DMS79 (cell line): Measurements from ENCODE around the gene NR2F1-AS1.
"Not testable (repeated sequence)": the region's sequence is repeated elsewhere in the genome, so short reads cannot be mapped to it uniquely, and the experiment has no call there.

ENCODE experiments used
- DNase-seq: peaks from one replicate; lab custom pipeline; 2025; lab: John Stamatoyannopoulos, UW

The NR2F1-AS1 gene

GRCh38 chr5:93517828-93518227 is 63.2 kb downstream of the NR2F1-AS1 start:
- no peak for DNase-seq

GRCh38 chr5:93513298-93513697 is 67.7 kb downstream of the NR2F1-AS1 start:
- DNase-seq, result no peak

- no peak for DNase-seq
Observed at GRCh38 chr5:93512799-93513198, 68.2 kb downstream of the NR2F1-AS1 start.

- DNase-seq, result no peak
Observed at GRCh38 chr5:93511445-93511844, 69.6 kb downstream of the NR2F1-AS1 start.

GRCh38 chr5:93510626-93511380 is 70.2 kb downstream of the NR2F1-AS1 start:
- DNase-seq, result no peak

DNA sequence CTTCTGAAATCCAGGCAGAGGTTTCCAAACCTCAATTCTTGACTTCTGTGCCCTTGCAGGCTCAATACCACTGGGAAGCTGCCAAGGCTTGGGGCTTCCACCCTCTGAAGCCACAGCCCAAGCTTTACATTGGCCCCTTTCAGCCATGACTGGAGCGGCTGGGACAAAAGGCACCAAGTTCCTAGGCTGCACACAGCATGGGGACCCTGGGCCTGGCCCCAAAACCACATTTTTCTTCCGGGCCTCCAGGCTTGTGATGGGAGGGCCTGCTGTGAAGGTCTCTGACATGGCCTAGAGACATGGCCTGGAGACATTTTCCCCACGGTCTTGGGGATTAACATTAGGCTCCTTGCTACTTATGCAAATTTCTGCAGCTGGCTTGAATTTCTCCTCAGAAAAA is 75.5 kb downstream of the NR2F1-AS1 start:
- not testable (repeated sequence) for DNase-seq

DNA sequence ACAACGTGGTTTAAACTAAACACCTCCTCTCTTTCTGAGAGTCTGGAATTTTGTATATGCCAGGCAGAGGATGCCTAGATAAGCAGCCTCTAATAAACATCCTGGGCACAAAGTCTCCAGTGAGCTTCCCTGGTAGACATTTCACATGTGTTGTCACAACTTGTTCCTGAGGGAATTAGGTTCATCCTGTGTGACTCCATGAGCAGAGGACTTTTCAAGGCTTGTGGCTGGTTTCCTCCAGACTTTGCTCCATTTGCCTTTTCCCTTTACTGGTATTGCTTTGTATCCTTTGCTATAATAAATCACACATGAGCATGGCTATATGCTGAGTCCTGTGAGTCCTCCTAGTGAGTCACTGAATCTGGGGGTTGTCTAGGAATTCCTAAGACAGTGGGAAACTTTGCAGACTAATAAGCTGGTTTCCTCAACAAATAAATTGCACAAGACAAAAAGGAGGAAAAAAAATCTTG is 77.4 kb downstream of the NR2F1-AS1 start:
- DNase-seq, result no peak

DNA sequence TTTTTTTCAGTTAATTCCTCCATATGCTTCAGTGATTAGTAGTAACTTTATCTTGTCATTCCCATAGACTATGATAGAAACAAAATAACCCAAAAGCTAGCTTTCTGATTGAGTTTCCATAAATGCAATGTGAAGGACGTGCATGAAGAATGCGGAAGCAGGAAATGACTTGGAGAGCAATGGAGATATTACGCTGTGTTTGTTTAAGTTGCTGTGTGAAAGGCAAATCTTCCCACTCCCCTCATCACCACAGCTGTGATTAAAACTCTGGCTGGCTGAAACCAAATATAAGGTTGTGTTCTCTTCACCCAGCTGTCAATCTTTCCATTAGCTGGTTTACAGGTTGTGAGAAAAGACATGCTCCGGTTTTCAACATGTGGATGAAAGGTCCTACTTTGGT is 83.9 kb downstream of the NR2F1-AS1 start:
- DNase-seq, result no peak

DNA sequence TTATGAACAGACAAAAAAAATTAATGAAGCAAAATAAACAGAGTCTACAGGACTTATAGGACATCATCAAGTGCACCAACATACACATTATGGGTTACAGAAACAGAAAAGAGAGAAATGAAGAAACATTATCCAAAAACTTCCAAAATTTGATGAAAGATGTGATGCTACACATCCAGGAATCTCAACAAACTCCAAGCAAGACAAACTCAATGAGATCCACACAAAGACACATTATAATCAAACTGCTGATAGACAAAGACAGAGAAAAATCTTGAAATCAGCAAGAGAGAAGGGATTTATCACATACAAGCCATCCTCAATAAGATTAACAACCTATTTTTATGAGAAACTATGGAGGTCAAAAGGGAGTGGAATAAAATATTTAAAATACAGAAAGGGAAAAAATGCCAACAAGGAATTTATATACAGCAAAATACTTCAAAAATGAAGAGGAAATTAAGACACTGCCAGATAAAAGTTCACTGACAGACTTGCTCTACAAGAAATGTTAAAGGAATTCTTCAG is 101.0 kb downstream of the NR2F1-AS1 start:
- no peak for DNase-seq

DNA sequence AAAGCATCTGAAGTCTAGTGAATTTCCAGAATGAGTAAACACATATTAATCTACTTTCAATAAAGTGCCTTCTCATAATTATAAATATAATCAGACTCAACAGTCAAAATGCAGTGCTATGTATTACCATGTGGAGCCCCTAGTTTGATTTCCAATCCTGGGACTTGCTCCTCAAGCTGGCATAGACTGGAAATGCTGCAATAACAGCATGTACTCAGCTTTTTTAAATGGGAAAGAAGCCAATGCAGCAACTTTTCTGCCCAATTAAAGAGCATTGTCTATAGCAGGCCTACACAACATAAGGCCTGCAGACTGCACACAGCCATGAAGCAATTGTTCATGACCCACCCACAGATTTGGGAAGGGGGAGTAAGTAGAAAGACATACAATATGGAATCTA is 103.2 kb downstream of the NR2F1-AS1 start:
- no peak for DNase-seq

GRCh38 chr5:93476251-93476742 is 104.7 kb downstream of the NR2F1-AS1 start:
- DNase-seq, result no peak

- no peak for DNase-seq
Observed at GRCh38 chr5:93462916-93463315, 118.1 kb downstream of the NR2F1-AS1 start.

- DNase-seq, result no peak
Observed at GRCh38 chr5:93461756-93462155, 119.3 kb downstream of the NR2F1-AS1 start.

DNA sequence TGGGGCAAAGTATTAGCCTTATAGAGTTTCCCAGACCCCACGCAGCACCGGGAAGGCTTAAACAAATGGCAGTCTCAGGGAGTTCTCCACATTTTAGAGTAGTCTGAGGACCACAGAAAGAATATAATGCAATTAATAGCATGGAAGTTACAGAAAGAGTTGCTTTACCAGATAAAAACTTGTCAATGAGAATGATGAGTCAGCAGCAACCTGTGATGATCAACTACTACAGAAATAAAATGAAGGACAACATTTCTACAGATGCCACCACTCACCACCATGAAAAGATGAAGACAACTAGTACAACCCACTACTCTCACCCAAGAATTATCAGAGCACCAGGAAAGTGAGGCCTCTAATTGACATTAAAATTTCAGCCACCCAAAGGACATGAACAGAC is 120.7 kb downstream of the NR2F1-AS1 start:
- DNase-seq, result no peak

DNA sequence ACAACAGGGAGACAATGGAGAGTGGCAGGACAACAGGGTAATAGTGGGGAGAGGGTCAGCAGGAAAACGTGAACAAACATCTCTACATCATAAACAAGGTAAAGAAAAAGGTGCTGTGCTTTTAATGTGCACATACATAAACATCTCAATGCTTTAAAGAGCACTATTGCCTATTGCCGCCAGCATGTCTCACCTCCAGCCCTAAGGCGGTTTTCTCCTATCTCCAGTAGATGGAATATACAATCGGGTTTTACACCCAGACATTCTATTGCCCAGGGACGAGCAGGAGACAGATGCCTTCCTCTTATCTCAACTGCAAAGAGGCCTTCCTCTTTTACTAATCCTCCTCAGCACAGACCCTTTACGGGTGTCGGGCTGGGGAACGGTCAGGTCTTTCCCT is 124.2 kb downstream of the NR2F1-AS1 start:
- DNase-seq, result not testable (repeated sequence)

- no peak for DNase-seq
Observed at GRCh38 chr5:93454896-93455295, 126.1 kb downstream of the NR2F1-AS1 start.

- no peak for DNase-seq
Observed at GRCh38 chr5:93452255-93452654, 128.8 kb downstream of the NR2F1-AS1 start.

DNA sequence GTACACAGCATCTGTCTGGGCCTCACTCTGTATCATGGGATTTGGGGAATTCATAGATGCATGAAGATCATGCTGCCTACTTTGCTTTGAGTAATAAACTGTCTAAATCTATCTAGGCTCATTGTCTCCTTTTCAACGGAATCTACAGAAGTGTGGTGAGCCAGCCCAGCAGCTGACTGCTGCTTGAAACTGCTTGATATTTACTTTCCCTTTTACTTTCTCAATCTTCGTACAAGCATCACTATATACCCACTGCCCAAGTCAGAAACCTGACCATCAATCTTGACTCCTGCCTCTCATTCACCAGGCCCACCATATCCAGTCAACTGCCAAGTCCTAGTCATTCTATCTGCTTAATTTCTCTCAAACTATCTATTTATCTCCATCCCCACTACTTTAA is 142.9 kb downstream of the NR2F1-AS1 start:
- no peak for DNase-seq

- DNase-seq, result no peak
Observed at GRCh38 chr5:93436083-93436482, 144.9 kb downstream of the NR2F1-AS1 start.

DNA sequence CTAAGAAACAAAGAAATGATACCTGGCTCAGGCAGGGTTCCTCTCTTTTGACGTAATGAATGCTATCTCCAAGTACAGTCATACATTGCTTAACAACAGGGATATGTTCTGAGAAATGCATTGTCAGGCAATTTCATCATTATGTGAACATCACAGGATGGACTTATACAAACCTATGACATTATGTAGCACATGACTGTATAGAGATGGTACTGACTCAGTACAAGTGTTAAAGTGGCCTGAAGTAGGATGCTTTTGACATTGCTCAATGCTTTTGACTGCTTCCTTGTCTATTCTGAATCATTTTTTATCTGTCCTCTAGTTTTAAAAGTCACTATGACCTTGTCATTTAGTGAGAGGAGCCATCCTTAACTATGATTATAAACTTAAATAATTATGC is 147.6 kb downstream of the NR2F1-AS1 start:
- no peak for DNase-seq

GRCh38 chr5:93431250-93431649 is 149.8 kb downstream of the NR2F1-AS1 start:
- no peak for DNase-seq

DNA sequence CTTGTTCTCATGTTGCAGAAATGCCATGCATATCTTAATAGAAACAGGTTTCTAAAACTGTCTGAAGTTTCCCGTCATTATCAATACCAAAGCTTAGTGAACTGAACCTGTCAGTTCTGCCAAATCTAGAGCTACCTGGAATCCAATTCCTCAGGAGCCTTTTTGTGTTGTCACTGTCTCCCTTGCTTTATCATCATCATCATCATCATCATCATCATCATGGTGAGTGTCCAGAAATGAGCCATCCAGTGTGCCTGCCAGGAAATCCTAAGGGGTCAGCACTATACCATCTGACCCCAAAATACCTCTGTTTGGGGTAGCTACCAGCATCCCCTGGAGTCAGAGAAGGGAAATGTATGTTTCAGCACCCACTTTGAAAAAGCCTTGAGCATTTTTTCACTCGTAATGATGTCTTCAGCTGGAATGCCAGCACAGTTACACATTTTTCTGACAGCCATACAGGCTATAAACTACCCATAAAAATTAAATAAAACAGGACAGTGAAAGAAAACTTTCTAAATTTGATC is 150.3 kb downstream of the NR2F1-AS1 start:
- no peak for DNase-seq

- DNase-seq, result no peak
Observed at GRCh38 chr5:93430118-93430517, 150.9 kb downstream of the NR2F1-AS1 start.
